Activated CD4-positive, alpha-beta memory T cell treated with anti-CD3 and anti-CD28 coated beads, Interleukin-2, amount 10 ng/mL, durations not matched to agents 7 days and 5 days (primary cell): ENCODE results near the gene MTA2. TPM values are rescaled to one million over a fixed set of nuclear protein-coding genes. Genes with fewer than 3 reads are reported as not detected.

ENCODE experiments used
- CTCF ChIA-PET: fragments of 350-600 bp; sonication (Branson Sonifier 250); formaldehyde crosslinking; loops from one replicate; lab custom pipeline; 2021; ENCODE audit warnings: antibody characterized with exemption, inconsistent platforms; lab: Charles Lee
- POLR2A ChIA-PET: fragments of 350-600 bp; sonication (Branson Sonifier 250); formaldehyde crosslinking; loops from one replicate; lab custom pipeline; 2021; ENCODE audit warnings: antibody characterized with exemption; lab: Charles Lee
- DNase-seq: peaks from one replicate; pipeline ENCODE4 v3.0.0-alpha.2; 2020
- H3K27ac Mint-ChIP-seq: one replicate; pipeline ENCODE4 v1.8.0; 2021; ENCODE audit warnings: mild to moderate bottlenecking, mixed read lengths
- H3K27me3 Mint-ChIP-seq: one replicate; pipeline ENCODE4 v1.8.0; 2021; ENCODE audit warnings: mixed read lengths
- H3K36me3 Mint-ChIP-seq: one replicate; pipeline ENCODE4 v1.8.0; 2021; ENCODE audit warnings: low read depth, mixed read lengths
- H3K4me1 Mint-ChIP-seq: one replicate; pipeline ENCODE4 v1.8.0; 2021; ENCODE audit warnings: mixed read lengths
- H3K4me3 Mint-ChIP-seq: one replicate; pipeline ENCODE4 v1.8.0; 2021; ENCODE audit warnings: mild to moderate bottlenecking, mixed read lengths
- H3K9me3 Mint-ChIP-seq: one replicate; pipeline ENCODE4 v1.8.0; 2021; ENCODE audit warnings: mixed read lengths
- total RNA-seq, 2 experiments: library from RNA; stranded (reverse); gene quantifications; one replicate each; pipeline ENCODE4 v1.2.3, GENCODE V29; 2021

MTA2 gene
- total RNA-seq, 2 experiments from 2014 or later = 226 TPM

GRCh38 chr11:62544581-62545436 is 56.9 kb downstream of the MTA2 start:
- peaks cover 66% of the 10 kb centered on the region for H3K4me1 Mint-ChIP-seq
- H3K36me3 Mint-ChIP-seq = peaks cover 43% of the 10 kb centered on the region
- peaks cover 16% of the 10 kb centered on the region for H3K27me3 Mint-ChIP-seq
- CTCF ChIA-PET = interaction anchor here (0.9 to 10.3 kb wide), 4 partner anchors 11 to 151 kb away, joined by 4 to 268 read pairs (median 153); no protein-coding TSS in a partner anchor
- H3K9me3 Mint-ChIP-seq = no peaks in the 10 kb centered on the region
- POLR2A ChIA-PET = interaction anchor here (0.8 to 11.2 kb wide), 16 partner anchors 12 to 312 kb away, joined by 3 to 364 read pairs (median 4); partner anchors contain the start of genes C11orf98, CSKMT, EEF1G and MTA2
- DNase-seq = peak; percentile 52
- H3K4me3 Mint-ChIP-seq = peak overlapping the region; percentile 100
- peak overlapping the region; percentile 93 for H3K27ac Mint-ChIP-seq

DNA sequence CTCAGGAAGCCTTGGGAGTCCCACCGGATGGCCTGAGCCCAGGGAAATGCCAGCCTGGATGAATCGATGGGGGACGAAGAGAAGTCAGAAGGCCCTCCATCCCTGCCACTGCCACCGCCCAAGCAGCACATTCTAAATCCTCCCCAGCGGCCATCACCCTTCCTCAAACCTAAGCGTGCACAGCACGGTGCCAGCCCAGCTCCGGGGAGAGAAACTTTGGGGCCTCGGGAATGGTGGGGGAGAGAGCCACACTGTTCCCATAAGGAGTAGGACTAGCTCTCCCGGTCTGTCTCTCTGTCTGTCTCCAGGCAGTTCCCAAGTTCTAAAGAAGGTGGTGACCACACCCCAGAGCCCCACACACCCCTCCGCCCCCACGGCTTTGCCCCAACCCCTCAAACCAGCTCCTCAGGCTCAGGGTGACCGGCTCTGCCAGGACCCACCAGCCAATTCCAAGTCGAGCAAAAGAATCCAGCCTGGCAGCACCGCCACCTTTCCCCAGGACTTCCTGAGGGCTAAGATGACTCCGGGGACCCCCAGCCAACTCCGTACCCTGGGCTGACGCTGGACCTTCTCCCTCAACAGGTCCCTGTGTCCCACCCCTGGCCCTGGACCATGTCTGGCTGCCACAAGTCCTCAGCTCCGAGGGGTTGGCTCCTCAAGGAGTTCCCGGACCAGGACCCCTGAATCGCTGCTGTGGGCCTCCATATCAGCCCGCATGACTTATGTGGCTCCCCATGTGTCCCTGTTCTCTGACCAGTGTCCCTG is 57.8 kb downstream of the MTA2 start:
- Mint-ChIP-seq H3K4me3 (peak overlapping the region; percentile 100), H3K9me3 (no peaks in the 10 kb centered on the region), H3K27me3 (peaks cover 11% of the 10 kb centered on the region), H3K27ac (peak overlapping the region; percentile 93), H3K36me3 (peaks cover 45% of the 10 kb centered on the region), H3K4me1 (peaks cover 73% of the 10 kb centered on the region)
- CTCF ChIA-PET = interaction anchor here (0.6 to 10.3 kb wide), 18 partner anchors 9 to 164 kb away, joined by 3 to 268 read pairs (median 8); partner anchors contain the start of genes EEF1G, MTA2 and TUT1
- POLR2A ChIA-PET = interaction anchor here (0.8 to 11.2 kb wide), 20 partner anchors 13 to 338 kb away, joined by 3 to 364 read pairs (median 4); partner anchors contain the start of genes C11orf98, CSKMT, EEF1G and MTA2
- no peak for DNase-seq

Other genes with a start within 250 kb of the MTA2 start
- gene SCGB1A1, start 182.8 kb downstream of the MTA2 start, total RNA-seq = not detected
- gene AHNAK, start 55.1 kb downstream of the MTA2 start, total RNA-seq = 100 to 1,000 TPM; 323 to 360 TPM
- 100 to 1,000 TPM; 991 to 999 TPM for gene EEF1G, start 28.0 kb downstream of the MTA2 start, total RNA-seq
- 10 to 100 TPM; 23.7 to 25.2 TPM for gene TUT1, start 10.3 kb downstream of the MTA2 start, total RNA-seq
- gene EML3, start 10.9 kb upstream of the MTA2 start, total RNA-seq = 100 to 1,000 TPM; 121 to 122 TPM
- 1 to 10 TPM; 1.6 to 2.2 TPM for gene ROM1, start 11.4 kb upstream of the MTA2 start, total RNA-seq
- 10 to 100 TPM; 58.9 to 67.1 TPM for gene B3GAT3, start 20.1 kb upstream of the MTA2 start, total RNA-seq
- 100 to 1,000 TPM; 278 to 284 TPM for gene GANAB, start 44.7 kb upstream of the MTA2 start, total RNA-seq
- gene INTS5, start 51.4 kb upstream of the MTA2 start, total RNA-seq = 10 to 100 TPM; 30.6 to 32.1 TPM
- gene C11orf98, start 63.3 kb upstream of the MTA2 start, total RNA-seq = 10 to 100 TPM; 88.4 to 93.5 TPM
- gene CSKMT, start 63.4 kb upstream of the MTA2 start, total RNA-seq = 10 to 100 TPM; 16.6 to 18.3 TPM
- 1 to 10 TPM; 7.9 to 8.2 TPM for gene UQCC3, start 69.8 kb upstream of the MTA2 start, total RNA-seq
- gene LBHD1, start 70.4 kb upstream of the MTA2 start, total RNA-seq = 10 to 100 TPM; 17.2 to 18.3 TPM
- 100 to 1,000 TPM; 135 to 139 TPM for gene UBXN1, start 77.2 kb upstream of the MTA2 start, total RNA-seq
- gene LRRN4CL, start 87.7 kb upstream of the MTA2 start, total RNA-seq = under 1 TPM; 0.18 to 0.20 TPM
- gene BSCL2, start 105.6 kb upstream of the MTA2 start, total RNA-seq = 10 to 100 TPM; 24.2 to 28.9 TPM
- gene GNG3, start 105.8 kb upstream of the MTA2 start, total RNA-seq = not detected
- gene HNRNPUL2, start 125.6 kb upstream of the MTA2 start, total RNA-seq = 10 to 100 TPM; 65.1 to 65.3 TPM
- gene TTC9C, start 126.6 kb upstream of the MTA2 start, total RNA-seq = 10 to 100 TPM; 48.3 to 48.4 TPM
- 10 to 100 TPM; 13.3 to 13.4 TPM for gene ZBTB3, start 152.3 kb upstream of the MTA2 start, total RNA-seq
- gene POLR2G, start 159.7 kb upstream of the MTA2 start, total RNA-seq = 10 to 100 TPM; 89.2 to 94.1 TPM
- 10 to 100 TPM; 15.2 to 16.0 TPM for gene TAF6L, start 169.5 kb upstream of the MTA2 start, total RNA-seq
- 10 to 100 TPM; 46.9 to 48.2 TPM for gene TMEM179B, start 185.5 kb upstream of the MTA2 start, total RNA-seq
- 10 to 100 TPM; 18.0 to 21.0 TPM for gene TMEM223, start 190.1 kb upstream of the MTA2 start, total RNA-seq
- gene NXF1, start 203.6 kb upstream of the MTA2 start, total RNA-seq = 10 to 100 TPM; 80.3 to 82.4 TPM
- 10 to 100 TPM; 40.6 to 41.6 TPM for gene STX5, start 230.2 kb upstream of the MTA2 start, total RNA-seq
- not detected for gene TEX54, start 231.0 kb upstream of the MTA2 start, total RNA-seq
- gene WDR74, start 237.7 kb upstream of the MTA2 start, total RNA-seq = 10 to 100 TPM; 46.1 to 48.4 TPM